ENCODE data around the gene NANP.

- TF ChIP-seq, protein P1, sequence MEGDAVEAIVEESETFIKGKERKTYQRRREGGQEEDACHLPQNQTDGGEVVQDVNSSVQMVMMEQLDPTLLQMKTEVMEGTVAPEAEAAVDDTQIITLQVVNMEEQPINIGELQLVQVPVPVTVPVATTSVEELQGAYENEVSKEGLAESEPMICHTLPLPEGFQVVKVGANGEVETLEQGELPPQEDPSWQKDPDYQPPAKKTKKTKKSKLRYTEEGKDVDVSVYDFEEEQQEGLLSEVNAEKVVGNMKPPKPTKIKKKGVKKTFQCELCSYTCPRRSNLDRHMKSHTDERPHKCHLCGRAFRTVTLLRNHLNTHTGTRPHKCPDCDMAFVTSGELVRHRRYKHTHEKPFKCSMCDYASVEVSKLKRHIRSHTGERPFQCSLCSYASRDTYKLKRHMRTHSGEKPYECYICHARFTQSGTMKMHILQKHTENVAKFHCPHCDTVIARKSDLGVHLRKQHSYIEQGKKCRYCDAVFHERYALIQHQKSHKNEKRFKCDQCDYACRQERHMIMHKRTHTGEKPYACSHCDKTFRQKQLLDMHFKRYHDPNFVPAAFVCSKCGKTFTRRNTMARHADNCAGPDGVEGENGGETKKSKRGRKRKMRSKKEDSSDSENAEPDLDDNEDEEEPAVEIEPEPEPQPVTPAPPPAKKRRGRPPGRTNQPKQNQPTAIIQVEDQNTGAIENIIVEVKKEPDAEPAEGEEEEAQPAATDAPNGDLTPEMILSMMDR (IDR thresholded peaks at IDR 0.05; ENCODE audit: low read depth, low read length), result no peak
- TF ChIP-seq EZH2phosphoT487 (IDR thresholded peaks at IDR 0.05; ENCODE audit: low read depth), result no peak
These were observed 52.0 kb downstream of the NANP start for GRCh38 chr20:25571817-25572216.

Data from OCI-LY3 (cell line).